GM18858 (cell line): ENCODE measurements around the gene TPBGL.

Experiments
- ATAC-seq: cut with Tn5 transposase; IDR thresholded peaks from one replicate; pipeline ENCODE4 v1.9.1; 2021; ENCODE audit not compliant: unreplicated experiment

The TPBGL gene

DNA sequence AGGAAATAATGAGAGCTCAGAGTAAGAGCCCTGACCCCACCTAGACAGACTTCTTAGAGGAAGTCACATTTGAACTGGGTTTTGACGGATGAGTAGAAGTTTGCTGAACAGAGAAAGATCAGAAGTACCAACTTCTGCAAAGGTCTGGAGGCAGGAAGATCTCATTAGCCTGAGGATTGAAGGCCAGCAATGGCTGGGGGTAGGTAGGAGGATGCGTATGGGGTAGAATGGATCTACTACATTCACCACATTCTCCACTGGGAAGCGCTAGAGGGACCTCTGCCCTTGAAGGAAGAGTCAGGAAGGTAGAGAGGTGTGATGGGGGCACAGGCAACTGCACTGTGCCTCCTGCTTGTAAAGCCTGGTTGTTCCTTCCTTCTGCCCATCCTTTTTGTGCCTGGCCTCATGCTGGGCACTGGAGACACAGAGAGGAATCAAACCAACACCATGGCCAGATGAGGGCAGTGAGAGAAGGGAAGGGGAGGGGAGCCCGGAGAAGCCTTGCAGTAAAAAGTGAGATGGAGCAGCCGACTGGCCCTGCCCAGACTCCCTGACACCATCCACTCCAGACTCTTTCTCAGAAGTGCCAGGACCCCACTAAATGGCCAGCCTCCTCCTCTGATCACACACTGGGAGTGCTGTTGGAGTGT lies 4.9 kb downstream of the TPBGL start:
- no peak for ATAC-seq

DNA sequence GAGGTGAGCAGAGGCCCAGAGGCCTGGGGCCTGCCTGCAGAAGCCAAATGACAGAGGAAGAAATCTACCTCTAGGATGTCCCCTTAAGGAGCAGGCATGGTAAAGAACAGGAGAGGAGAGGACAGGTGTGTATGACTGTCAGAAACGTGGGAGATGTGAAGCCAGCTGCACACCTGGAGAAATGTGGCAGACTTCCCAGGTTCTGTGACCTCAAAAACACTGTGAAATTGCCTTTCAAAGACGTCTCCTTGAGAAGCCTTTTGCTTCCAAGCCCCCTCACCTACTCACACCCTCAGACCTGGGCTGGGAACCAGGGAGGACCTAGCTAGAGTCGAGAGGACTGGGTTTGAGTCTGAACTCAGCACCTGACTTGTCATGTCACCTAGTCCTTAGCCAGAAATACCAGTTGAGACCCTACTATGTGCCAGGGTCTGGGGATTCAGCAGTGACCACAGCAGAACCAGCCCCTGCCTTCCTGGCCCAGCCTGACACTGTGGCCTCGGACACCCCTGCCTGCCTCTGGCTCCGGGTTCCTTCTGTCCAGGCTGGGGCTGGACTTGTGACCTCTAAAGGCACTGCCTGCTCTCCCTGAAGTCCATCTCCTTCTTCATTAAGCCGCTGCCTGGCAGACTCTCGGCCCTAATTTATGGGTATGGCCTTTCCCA lies 5.6 kb downstream of the TPBGL start:
- ATAC-seq = no peak

- ATAC-seq = no peak
Measured at GRCh38 chr11:75246671-75247350, 6.2 kb downstream of the TPBGL start.

- ATAC-seq = no peak
Measured at GRCh38 chr11:75248924-75249256, 8.3 kb downstream of the TPBGL start.

- ATAC-seq = no peak
Measured at GRCh38 chr11:75249704-75250103, 9.1 kb downstream of the TPBGL start.

GRCh38 chr11:75254326-75254725 lies 13.8 kb downstream of the TPBGL start:
- no peak for ATAC-seq

DNA sequence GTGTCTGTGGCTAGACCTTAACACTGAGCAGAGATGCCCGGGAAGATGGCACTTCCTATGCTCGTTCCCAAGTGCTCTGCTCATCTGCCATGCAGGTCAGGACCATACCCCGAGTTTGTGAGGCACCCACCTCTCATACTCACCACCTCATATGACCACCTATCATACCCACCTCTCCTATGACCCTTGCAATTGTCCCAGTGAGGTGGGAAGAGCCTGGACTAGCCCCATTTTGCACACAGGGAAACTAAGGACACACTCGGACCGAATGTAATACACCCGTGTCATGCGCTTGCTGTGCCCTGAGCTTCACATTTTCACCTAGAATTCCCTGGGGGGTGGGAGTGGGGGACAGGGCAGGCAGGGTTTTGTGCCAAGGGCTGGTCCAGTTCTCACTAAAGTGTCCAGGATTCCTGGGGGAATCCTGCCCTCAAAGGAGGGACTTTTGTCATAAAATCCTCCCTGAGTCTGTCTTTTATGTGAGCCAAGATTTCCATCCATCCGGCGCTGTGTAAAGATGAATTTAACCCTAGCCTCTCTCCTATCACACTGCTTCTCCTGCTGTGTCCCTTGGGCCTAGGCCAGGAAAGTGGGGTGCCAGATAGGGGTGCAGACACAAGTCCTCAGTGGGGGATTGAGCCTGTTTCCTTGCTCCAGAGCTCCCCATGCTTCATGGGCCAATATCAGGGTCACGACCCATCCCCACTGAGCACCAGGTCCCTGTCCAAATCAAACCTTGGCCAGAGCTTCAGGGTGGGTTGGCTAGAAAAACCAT lies 20.0 kb downstream of the TPBGL start:
- ATAC-seq = no peak

- ATAC-seq = no peak
Measured at GRCh38 chr11:75261902-75262361, 21.4 kb downstream of the TPBGL start.

- ATAC-seq = no peak
Measured at GRCh38 chr11:75262436-75262835, 21.9 kb downstream of the TPBGL start.

- ATAC-seq = no peak
Measured at GRCh38 chr11:75262961-75263852, 22.6 kb downstream of the TPBGL start.

GRCh38 chr11:75263944-75264349 lies 23.4 kb downstream of the TPBGL start:
- ATAC-seq = no peak

- no peak for ATAC-seq
Measured at GRCh38 chr11:75264356-75264755, 23.8 kb downstream of the TPBGL start.

DNA sequence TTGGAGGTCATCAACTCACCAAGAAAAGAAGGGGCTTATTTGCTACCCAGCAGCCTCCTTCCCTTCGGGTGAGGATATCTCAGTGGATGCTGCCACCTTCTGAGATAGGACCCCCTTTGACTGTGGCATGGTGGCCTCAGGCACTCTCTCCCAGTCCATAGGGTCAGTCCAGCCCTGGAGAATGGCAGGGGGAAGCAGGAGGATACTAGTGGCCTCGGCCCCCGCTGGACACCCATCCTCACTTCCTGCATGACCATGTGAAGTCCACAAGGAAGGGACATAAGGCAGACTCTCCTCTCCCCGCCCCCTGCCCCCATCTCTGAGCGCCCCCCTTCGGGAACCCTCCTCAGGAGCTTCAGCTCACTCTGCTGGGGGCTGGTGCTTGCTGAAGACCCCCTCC lies 24.4 kb downstream of the TPBGL start:
- no peak for ATAC-seq

GRCh38 chr11:75265851-75266531 lies 25.4 kb downstream of the TPBGL start:
- no peak for ATAC-seq

DNA sequence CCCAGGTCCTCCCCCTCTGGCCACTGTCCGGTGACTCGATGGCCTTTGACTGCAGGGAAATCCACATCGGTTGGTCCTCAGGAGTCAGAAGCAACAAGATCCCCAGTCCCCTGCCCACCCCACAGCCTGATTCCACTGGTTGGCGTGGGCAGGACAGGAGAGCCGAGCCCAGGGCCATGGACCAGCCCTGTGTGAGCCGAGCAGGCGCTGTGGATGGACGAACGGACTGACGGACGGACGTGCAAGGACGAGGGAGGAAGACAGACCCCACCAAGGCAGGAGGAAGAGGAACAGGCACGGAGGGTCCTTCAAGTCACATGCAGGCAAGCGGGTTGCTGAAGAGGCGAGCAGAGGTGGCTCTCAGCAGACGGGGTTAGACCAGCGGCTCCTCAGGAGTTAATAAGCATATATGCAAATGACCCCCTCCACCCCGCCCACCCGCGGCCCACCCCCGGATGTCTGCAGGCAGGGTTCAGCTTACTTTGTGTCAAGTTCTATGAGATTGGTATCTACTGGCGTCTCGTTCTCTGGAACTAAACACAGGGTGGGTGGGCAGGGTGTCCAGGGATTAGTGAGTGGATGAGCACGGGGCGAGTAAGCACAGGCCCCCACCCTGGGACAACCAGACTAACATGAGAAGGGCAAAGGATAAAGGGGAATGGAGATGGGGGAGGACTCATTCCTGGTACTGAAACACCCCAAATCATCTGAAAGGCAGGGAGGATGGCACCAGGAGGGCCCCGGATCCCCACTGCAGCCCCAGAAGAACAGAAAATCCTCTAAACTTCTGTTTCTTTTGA lies 26.8 kb downstream of the TPBGL start:
- ATAC-seq = no peak

GRCh38 chr11:75268626-75269366 lies 28.2 kb downstream of the TPBGL start:
- ATAC-seq = no peak

DNA sequence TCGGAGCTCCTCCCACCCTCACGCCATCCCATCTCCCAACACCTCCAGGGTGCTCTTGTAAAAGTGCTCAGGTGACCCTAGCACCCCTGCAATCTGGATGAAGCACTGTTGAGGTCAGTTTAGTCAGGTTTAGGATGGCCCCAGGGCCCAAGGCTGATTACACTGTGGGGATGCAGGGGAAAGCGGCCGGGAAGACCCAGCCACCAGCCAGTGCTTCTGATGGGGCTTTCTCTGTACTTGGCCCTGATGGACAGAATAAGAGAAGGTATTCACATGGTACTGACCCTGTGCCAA lies 28.7 kb downstream of the TPBGL start:
- no peak for ATAC-seq

- ATAC-seq = no peak
Measured at GRCh38 chr11:75269896-75270295, 29.3 kb downstream of the TPBGL start.
